Mammary epithelial cell (primary cell): ENCODE measurements around the gene USH1C.

ENCODE experiments used
- CTCF ChIP-seq, 2 donors: IDR thresholded peaks in 1 of 2; conservative IDR thresholded peaks in 1 of 2; 2 replicates each; pipeline ENCODE4 v1.5.1; 2011 to 2012; ENCODE audit warnings: inconsistent platforms in 2 of 2, low read length in 2 of 2, mild to moderate bottlenecking in 2 of 2, control low read depth in 1 of 2, low read depth in 1 of 2; ENCODE audit not compliant: insufficient read depth in 1 of 2; ENCODE audit errors: extremely low read depth in 1 of 2
- EZH2 ChIP-seq: IDR thresholded peaks from 2 replicates; pipeline ENCODE4 v1.6.1; 2012; ENCODE audit warnings: low read length, inconsistent platforms, borderline replicate concordance

GRCh38 chr11:17508791-17509190 lies 35.4 kb downstream of the USH1C start:
- TF ChIP-seq CTCF (conservative IDR thresholded peaks at IDR 0.05 in 1 of 2, IDR thresholded peaks at IDR 0.05 in 1 of 2; ENCODE audit: extremely low read depth in 1 of 2, insufficient read depth in 1 of 2, low read depth in 1 of 2, low read length in 2 of 2) (no peak), EZH2 (no peak)
